Stimulated activated CD8-positive, alpha-beta memory T cell treated with anti-CD3 and anti-CD28 coated beads, Interleukin-4, amount 100 ng/mL, for 48 hours (primary cell): ENCODE measurements around the gene TSPAN7.

ENCODE experiments used
- DNase-seq: peaks from one replicate; pipeline ENCODE4 v3.0.0-alpha.2; 2020

TSPAN7 gene

GRCh38 chrX:38561126-38561868 is at the start of gene TSPAN7:
TSPAN7 (plus strand) TSS chrX:38561542; CDS start chrX:38561547, 5 bp downstream.
- DNase-seq: peak; percentile 80

GRCh38 chrX:38513112-38513742 is 48.1 kb upstream of the TSPAN7 start:
- DNase-seq: no peak

GRCh38 chrX:38514016-38514854 is 47.1 kb upstream of the TSPAN7 start:
- no peak for DNase-seq

- no peak for DNase-seq
Observed at GRCh38 chrX:38515291-38515690, 46.1 kb upstream of the TSPAN7 start.

- DNase-seq: no peak
Observed at GRCh38 chrX:38516196-38516774, 45.1 kb upstream of the TSPAN7 start.

GRCh38 chrX:38519651-38520050 is 41.7 kb upstream of the TSPAN7 start:
- DNase-seq: no peak

- no peak for DNase-seq
Observed at GRCh38 chrX:38538134-38538533, 23.2 kb upstream of the TSPAN7 start.

GRCh38 chrX:38539748-38540147 is 21.6 kb upstream of the TSPAN7 start:
- no peak for DNase-seq

- DNase-seq: no peak
Observed at GRCh38 chrX:38548508-38548907, 12.8 kb upstream of the TSPAN7 start.

GRCh38 chrX:38552721-38553120 is 8.6 kb upstream of the TSPAN7 start:
- DNase-seq: no peak

GRCh38 chrX:38558686-38559085 is 2.7 kb upstream of the TSPAN7 start:
- no peak for DNase-seq

- no peak for DNase-seq
Observed at GRCh38 chrX:38560776-38561125, 591 bp upstream of the TSPAN7 start.

GRCh38 chrX:38561951-38562719 is 793 bp downstream of the TSPAN7 start:
- DNase-seq: peak; percentile 23

GRCh38 chrX:38563030-38563429 is 1.7 kb downstream of the TSPAN7 start:
- DNase-seq: no peak

- no peak for DNase-seq
Observed at GRCh38 chrX:38570396-38570795, 9.1 kb downstream of the TSPAN7 start.

GRCh38 chrX:38571058-38571457 is 9.7 kb downstream of the TSPAN7 start:
- DNase-seq: no peak

- no peak for DNase-seq
Observed at GRCh38 chrX:38574858-38575257, 13.5 kb downstream of the TSPAN7 start.

GRCh38 chrX:38575888-38576287 is 14.5 kb downstream of the TSPAN7 start:
- DNase-seq: no peak

- no peak for DNase-seq
Observed at GRCh38 chrX:38577738-38578137, 16.4 kb downstream of the TSPAN7 start.

- no peak for DNase-seq
Observed at GRCh38 chrX:38578167-38578566, 16.8 kb downstream of the TSPAN7 start.

- DNase-seq: no peak
Observed at GRCh38 chrX:38583181-38583580, 21.8 kb downstream of the TSPAN7 start.

- no peak for DNase-seq
Observed at GRCh38 chrX:38594434-38594833, 33.1 kb downstream of the TSPAN7 start.

- DNase-seq: no peak
Observed at GRCh38 chrX:38595801-38596200, 34.5 kb downstream of the TSPAN7 start.
